ENCODE results near the gene ZMIZ2.
"Not testable (repeated sequence)": the region's sequence is repeated elsewhere in the genome, so short reads cannot be mapped to it uniquely, and the experiment has no call there.

ZMIZ2 gene

GRCh38 chr7:44774486-44774885 is 25.8 kb downstream of the ZMIZ2 start:
- DNase-seq (ENCODE audit: low read depth): not testable (repeated sequence)

GRCh38 chr7:44775383-44776107 is 26.9 kb downstream of the ZMIZ2 start:
- DNase-seq (ENCODE audit: low read depth): no peak

- no peak for DNase-seq (ENCODE audit: low read depth)
Observed at GRCh38 chr7:44776211-44776610, 27.6 kb downstream of the ZMIZ2 start.

GRCh38 chr7:44782460-44782859 is 33.8 kb downstream of the ZMIZ2 start:
- no peak for DNase-seq (ENCODE audit: low read depth)

GRCh38 chr7:44783407-44783806 is 34.8 kb downstream of the ZMIZ2 start:
- no peak for DNase-seq (ENCODE audit: low read depth)

GRCh38 chr7:44784364-44784763 is 35.7 kb downstream of the ZMIZ2 start:
- DNase-seq (ENCODE audit: low read depth): no peak

- DNase-seq (ENCODE audit: low read depth): not testable (repeated sequence)
Observed at GRCh38 chr7:44785218-44785617, 36.6 kb downstream of the ZMIZ2 start.

- no peak for DNase-seq (ENCODE audit: low read depth)
Observed at GRCh38 chr7:44787041-44787440, 38.4 kb downstream of the ZMIZ2 start.

- no peak for DNase-seq (ENCODE audit: low read depth)
Observed at GRCh38 chr7:44787762-44788161, 39.1 kb downstream of the ZMIZ2 start.

- DNase-seq (ENCODE audit: low read depth): no peak
Observed at GRCh38 chr7:44789990-44790389, 41.3 kb downstream of the ZMIZ2 start.

- DNase-seq (ENCODE audit: low read depth): no peak
Observed at GRCh38 chr7:44791278-44792219, 42.9 kb downstream of the ZMIZ2 start.

- DNase-seq (ENCODE audit: low read depth): no peak
Observed at GRCh38 chr7:44793919-44794318, 45.3 kb downstream of the ZMIZ2 start.

GRCh38 chr7:44794331-44794730 is 45.7 kb downstream of the ZMIZ2 start:
- no peak for DNase-seq (ENCODE audit: low read depth)

GRCh38 chr7:44796034-44796503 is 47.4 kb downstream of the ZMIZ2 start:
- DNase-seq (ENCODE audit: low read depth): no peak

- peak; percentile 99 for DNase-seq (ENCODE audit: low read depth)
Observed at GRCh38 chr7:44796504-44797328, 48.1 kb downstream of the ZMIZ2 start, which contains the start of gene PPIA. TSS of gene PPIA (plus strand) at chr7:44796681. CDS start at chr7:44796725, 44 bp downstream.

GRCh38 chr7:44797329-44798258 is 48.9 kb downstream of the ZMIZ2 start:
- peak; percentile 76 for DNase-seq (ENCODE audit: low read depth)

GRCh38 chr7:44798649-44799305 is 50.1 kb downstream of the ZMIZ2 start:
- DNase-seq (ENCODE audit: low read depth): no peak

- DNase-seq (ENCODE audit: low read depth): no peak
Observed at GRCh38 chr7:44799939-44800338, 51.3 kb downstream of the ZMIZ2 start.

GRCh38 chr7:44801890-44802289 is 53.2 kb downstream of the ZMIZ2 start:
- DNase-seq (ENCODE audit: low read depth): no peak

GRCh38 chr7:44802418-44803025 is 53.9 kb downstream of the ZMIZ2 start:
- no peak for DNase-seq (ENCODE audit: low read depth)

Data from stimulated activated CD4-positive, alpha-beta T cell treated with anti-CD3 and anti-CD28 coated beads, Interleukin-2, amount 100 ng/mL, for 4 hours (primary cell).